Measurements from ENCODE around the gene ZG16B.

- TF ChIP-seq EZH2 (IDR thresholded peaks at IDR 0.05; ENCODE audit: borderline replicate concordance, insufficient read depth, low read depth, low read length, poor library complexity, severe bottlenecking) (no peak), CTCF (IDR thresholded peaks at IDR 0.05) (no peak)
Measured at GRCh38 chr16:2854700-2855309, 24.7 kb downstream of the ZG16B start.
